HCT116 (cell line): ENCODE results near the gene ACAP3. TPM values are rescaled to one million over a fixed set of nuclear protein-coding genes. Genes with fewer than 3 reads are reported as not detected.

ENCODE experiments used
- ATAC-seq: fragments of 200-7000 bp; cut with Tn5 transposase; 2 replicates; pipeline ENCODE4 v1.9.1; 2020; ENCODE audit warnings: mild to moderate bottlenecking, moderate library complexity
- BruUV-seq: library from RNA; stranded (reverse); fragments of 400-500 nt; replicated peaks from 2 replicates; lab custom pipeline; 2021; lab: Mats Ljungman, UMichigan
- CTCF ChIA-PET: fragments of 300-600 bp; sonication (Branson Sonifier 250); formaldehyde crosslinking; loops from one replicate; lab custom pipeline; 2021; ENCODE audit warnings: antibody characterized with exemption; lab: Charles Lee
- POLR2A ChIA-PET: fragments of 300-600, 350-600 bp; sonication (Branson Sonifier 250); formaldehyde crosslinking; loops from one replicate; lab custom pipeline; 2021; ENCODE audit warnings: antibody characterized with exemption; lab: Charles Lee
- RAD21 ChIA-PET, 2 experiments: fragments of 300-600 bp; sonication (Branson Sonifier 250); formaldehyde crosslinking; loops; one replicate each; lab custom pipeline; 2023; ENCODE audit warnings: low total read pairs in 2 of 2; ENCODE audit not compliant: uncharacterized antibody in 2 of 2, unreplicated experiment in 2 of 2, low non-redundant PET in 1 of 2; lab: Charles Lee
- DNase-seq: peaks from one replicate; pipeline ENCODE4 v3.0.0-alpha.2; 2010; ENCODE audit warnings: low read depth, low spot score
- H2AFZ ChIP-seq: fragments of 200-600 bp; shearing (Covaris generic), sonication (generic); 2 replicates; pipeline ENCODE4 v1.6.1; 2017; ENCODE audit warnings: low read depth, mixed run types, mixed read lengths, antibody characterized with exemption, low read length; ENCODE audit not compliant: poor library complexity, severe bottlenecking
- H3K27ac ChIP-seq: 2 replicates; pipeline ENCODE4 v1.5.1; 2012; ENCODE audit warnings: low read depth, low read length
- H3K27me3 ChIP-seq: fragments of 200-600 bp; sonication (generic); 2 replicates; pipeline ENCODE4 v1.6.1; 2016; ENCODE audit warnings: mixed run types, low read length, mixed read lengths; ENCODE audit not compliant: insufficient read depth
- H3K36me3 ChIP-seq, 2 experiments: fragments of 200-500 bp in 1 of 2; fragments of 200-600 bp in 1 of 2; sonication (Bioruptor generic) in 1 of 2; sonication (generic) in 1 of 2; 2 replicates each; pipeline versions ENCODE4 v1.5.1 to v1.6.1; 2014 to 2016; ENCODE audit warnings: low read length in 2 of 2, inconsistent platforms in 1 of 2, mixed read lengths in 1 of 2, mixed run types in 1 of 2; ENCODE audit not compliant: insufficient read depth in 2 of 2, control insufficient read depth in 1 of 2
- H3K4me1 ChIP-seq, 2 experiments: fragments of 200-600 bp in 1 of 2; sonication (generic) in 1 of 2; 2 replicates each; pipeline versions ENCODE4 v1.5.1 to v1.6.1; 2012 to 2017; ENCODE audit warnings: low read length in 2 of 2, inconsistent platforms in 1 of 2, mild to moderate bottlenecking in 1 of 2, mixed read lengths in 1 of 2, mixed run types in 1 of 2, moderate library complexity in 1 of 2; ENCODE audit not compliant: insufficient read depth in 2 of 2, control insufficient read depth in 1 of 2
- H3K4me2 ChIP-seq: fragments of 200-600 bp; sonication (generic); 2 replicates; pipeline ENCODE4 v1.6.1; 2017; ENCODE audit warnings: mixed run types, low read length, mixed read lengths
- H3K4me3 ChIP-seq, 2 experiments: fragments of 200-600 bp in 1 of 2; sonication (generic) in 1 of 2; replicated peaks in 1 of 2; 2 replicates each; pipeline ENCODE4 v1.5.1; 2011 to 2016; ENCODE audit warnings: low read length in 2 of 2, control low read depth in 1 of 2, low read depth in 1 of 2, mild to moderate bottlenecking in 1 of 2, mixed read lengths in 1 of 2, mixed run types in 1 of 2
- H3K79me2 ChIP-seq: fragments of 200-600 bp; sonication (generic); 2 replicates; pipeline ENCODE4 v1.6.1; 2017; ENCODE audit warnings: mild to moderate bottlenecking, mixed run types, low read length, moderate library complexity, mixed read lengths; ENCODE audit not compliant: insufficient read depth
- H3K9ac ChIP-seq: fragments of 200-600 bp; sonication (generic); 2 replicates; pipeline ENCODE4 v1.6.1; 2016; ENCODE audit warnings: low read length, mixed read lengths
- H3K9me2 ChIP-seq: fragments of 200-600 bp; sonication (generic), shearing (Covaris generic); 2 replicates; pipeline ENCODE4 v1.6.1; 2017; ENCODE audit warnings: mixed run types, mild to moderate bottlenecking, moderate library complexity; ENCODE audit not compliant: insufficient read depth
- H3K9me3 ChIP-seq, 2 experiments: fragments of 200-500 bp in 1 of 2; fragments of 200-600 bp in 1 of 2; sonication (Bioruptor generic) in 1 of 2; sonication (generic) in 1 of 2; 2 replicates each; pipeline ENCODE4 v1.6.1; 2014 to 2017; ENCODE audit warnings: low read length in 2 of 2, mixed read lengths in 2 of 2, inconsistent platforms in 1 of 2, low read depth in 1 of 2, mild to moderate bottlenecking in 1 of 2, mixed run types in 1 of 2, moderate library complexity in 1 of 2; ENCODE audit not compliant: control insufficient read depth in 1 of 2, insufficient read depth in 1 of 2
- H4K20me1 ChIP-seq: fragments of 200-600 bp; sonication (generic), shearing (Covaris generic); 2 replicates; pipeline ENCODE4 v1.6.1; 2017; ENCODE audit warnings: mixed run types, mild to moderate bottlenecking, moderate library complexity; ENCODE audit not compliant: insufficient read depth
- CBX3 ChIP-seq: IDR thresholded peaks from 2 replicates; pipeline ENCODE4 v1.6.1; 2012; ENCODE audit warnings: low read depth
- ELF1 ChIP-seq: IDR thresholded peaks from 2 replicates; pipeline ENCODE4 v1.6.1; 2012; ENCODE audit warnings: low read depth, borderline replicate concordance
- FOSL1 ChIP-seq: IDR thresholded peaks from 2 replicates; pipeline ENCODE4 v1.6.1; 2012; ENCODE audit warnings: low read depth
- JUND ChIP-seq: IDR thresholded peaks from 2 replicates; pipeline ENCODE4 v1.6.1; 2012
- POLR2AphosphoS5 ChIP-seq: IDR thresholded peaks from 2 replicates; pipeline ENCODE4 v1.6.1; 2011; ENCODE audit warnings: mild to moderate bottlenecking, low read depth, low read length, moderate library complexity
- RAD21 ChIP-seq: IDR thresholded peaks from 2 replicates; pipeline ENCODE4 v1.6.1; 2012; ENCODE audit warnings: low read depth, mild to moderate bottlenecking
- ZFX ChIP-seq: fragments of 450-650 bp; IDR thresholded peaks from 2 replicates; pipeline ENCODE4 v1.6.1; 2017
- ZNF274 ChIP-seq: fragments of 200-500 bp; sonication (Bioruptor generic); IDR thresholded peaks from 2 replicates; pipeline ENCODE4 v1.6.1; 2014; ENCODE audit warnings: mild to moderate bottlenecking, low read depth, low read length, inconsistent platforms
- intact Hi-C: fragments of 100-400 bp; cut with micrococcal nuclease; formaldehyde crosslinking; loops from 2 replicates; pipeline ENCODE4 v1.10.0; 2022
- total RNA-seq: library from RNA; stranded (reverse); gene quantifications from one replicate; pipeline ENCODE4 v1.2.1, GENCODE V29; 2021; ENCODE audit not compliant: unreplicated experiment
- TF ChIP-seq, protein P1 (sequence below): IDR thresholded peaks from 2 replicates; pipeline ENCODE4 v1.6.1; 2012; ENCODE audit warnings: low read depth

ACAP3 gene
- total RNA-seq, 1 experiment from 2014 or later, result 38.8 TPM

DNA sequence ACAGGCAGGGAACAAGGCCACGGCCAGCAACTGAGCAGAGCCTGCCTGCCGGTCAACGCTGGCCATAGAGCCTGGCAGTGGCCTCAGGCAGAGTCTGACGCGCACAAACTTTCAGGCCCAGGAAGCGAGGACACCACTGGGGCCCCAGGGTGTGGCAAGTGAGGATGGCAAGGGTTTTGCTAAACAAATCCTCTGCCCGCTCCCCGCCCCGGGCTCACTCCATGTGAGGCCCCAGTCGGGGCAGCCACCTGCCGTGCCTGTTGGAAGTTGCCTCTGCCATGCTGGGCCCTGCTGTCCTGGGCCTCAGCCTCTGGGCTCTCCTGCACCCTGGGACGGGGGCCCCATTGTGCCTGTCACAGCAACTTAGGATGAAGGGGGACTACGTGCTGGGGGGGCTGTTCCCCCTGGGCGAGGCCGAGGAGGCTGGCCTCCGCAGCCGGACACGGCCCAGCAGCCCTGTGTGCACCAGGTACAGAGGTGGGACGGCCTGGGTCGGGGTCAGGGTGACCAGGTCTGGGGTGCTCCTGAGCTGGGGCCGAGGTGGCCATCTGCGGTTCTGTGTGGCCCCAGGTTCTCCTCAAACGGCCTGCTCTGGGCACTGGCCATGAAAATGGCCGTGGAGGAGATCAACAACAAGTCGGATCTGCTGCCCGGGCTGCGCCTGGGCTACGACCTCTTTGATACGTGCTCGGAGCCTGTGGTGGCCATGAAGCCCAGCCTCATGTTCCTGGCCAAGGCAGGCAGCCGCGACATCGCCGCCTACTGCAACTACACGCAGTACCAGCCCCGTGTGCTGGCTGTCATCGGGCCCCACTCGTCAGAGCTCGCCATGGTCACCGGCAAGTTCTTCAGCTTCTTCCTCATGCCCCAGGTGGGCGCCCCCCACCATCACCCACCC lies 23.6 kb upstream of the ACAP3 start, which contains the start of gene TAS1R3:
Gene TAS1R3 (plus strand): TSS at position 213 of the 898 bp plus-strand sequence. CDS start 66 bp downstream, at position 279.
- no peak within 1 kb of the TSS for H3K4me3 ChIP-seq
- intact Hi-C loops, result no loop called here
- no peaks in the 10 kb centered on the region for H4K20me1 ChIP-seq
- H2AFZ ChIP-seq, result no peak within 1 kb of the TSS
- peaks cover 4% of the 10 kb centered on the region; the same call in 1 of the 2 replicates for H3K79me2 ChIP-seq
- CTCF ChIA-PET, result no interaction called here
- no peaks in the 10 kb centered on the region for H3K9me3 ChIP-seq
- BruUV-seq, result no TSS peak
- RAD21 ChIA-PET, result no interaction called here
- H3K9ac ChIP-seq, result no peak within 1 kb of the TSS
- POLR2A ChIA-PET, result interaction anchor here (0.6 kb wide), 1 partner anchor 416 kb away, joined by 6 read pairs; no protein-coding TSS in a partner anchor
- peaks cover 10 to 33% of the 10 kb centered on the region in 2 experiments; a peak in 3 of 4 replicates for H3K4me1 ChIP-seq
- DNase-seq (no peak), ATAC-seq (no peak)
- no peak for TF ChIP-seq JUND
- no peak for TF ChIP-seq CBX3
- 0 out of 2 replicates have a peak, but pooled peaks have one; percentile 10 for TF ChIP-seq POLR2AphosphoS5
- no peak for TF ChIP-seq ZFX
- no peak for TF ChIP-seq ZNF274
- no peak for TF ChIP-seq FOSL1
- TF ChIP-seq RAD21, result no peak
- TF ChIP-seq, protein P1, sequence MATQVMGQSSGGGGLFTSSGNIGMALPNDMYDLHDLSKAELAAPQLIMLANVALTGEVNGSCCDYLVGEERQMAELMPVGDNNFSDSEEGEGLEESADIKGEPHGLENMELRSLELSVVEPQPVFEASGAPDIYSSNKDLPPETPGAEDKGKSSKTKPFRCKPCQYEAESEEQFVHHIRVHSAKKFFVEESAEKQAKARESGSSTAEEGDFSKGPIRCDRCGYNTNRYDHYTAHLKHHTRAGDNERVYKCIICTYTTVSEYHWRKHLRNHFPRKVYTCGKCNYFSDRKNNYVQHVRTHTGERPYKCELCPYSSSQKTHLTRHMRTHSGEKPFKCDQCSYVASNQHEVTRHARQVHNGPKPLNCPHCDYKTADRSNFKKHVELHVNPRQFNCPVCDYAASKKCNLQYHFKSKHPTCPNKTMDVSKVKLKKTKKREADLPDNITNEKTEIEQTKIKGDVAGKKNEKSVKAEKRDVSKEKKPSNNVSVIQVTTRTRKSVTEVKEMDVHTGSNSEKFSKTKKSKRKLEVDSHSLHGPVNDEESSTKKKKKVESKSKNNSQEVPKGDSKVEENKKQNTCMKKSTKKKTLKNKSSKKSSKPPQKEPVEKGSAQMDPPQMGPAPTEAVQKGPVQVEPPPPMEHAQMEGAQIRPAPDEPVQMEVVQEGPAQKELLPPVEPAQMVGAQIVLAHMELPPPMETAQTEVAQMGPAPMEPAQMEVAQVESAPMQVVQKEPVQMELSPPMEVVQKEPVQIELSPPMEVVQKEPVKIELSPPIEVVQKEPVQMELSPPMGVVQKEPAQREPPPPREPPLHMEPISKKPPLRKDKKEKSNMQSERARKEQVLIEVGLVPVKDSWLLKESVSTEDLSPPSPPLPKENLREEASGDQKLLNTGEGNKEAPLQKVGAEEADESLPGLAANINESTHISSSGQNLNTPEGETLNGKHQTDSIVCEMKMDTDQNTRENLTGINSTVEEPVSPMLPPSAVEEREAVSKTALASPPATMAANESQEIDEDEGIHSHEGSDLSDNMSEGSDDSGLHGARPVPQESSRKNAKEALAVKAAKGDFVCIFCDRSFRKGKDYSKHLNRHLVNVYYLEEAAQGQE, result no peak
- TF ChIP-seq ELF1, result no peak
- peak within 1 kb of the TSS; percentile 30; the same call in 1 of the 2 replicates for H3K27ac ChIP-seq
- H3K9me2 ChIP-seq, result no peaks in the 10 kb centered on the region
- H3K4me2 ChIP-seq, result peak within 1 kb of the TSS; percentile 27
- H3K36me3 ChIP-seq, result no peaks in the 10 kb centered on the region; a peak in 1 of 4 replicates
- no peaks in the 10 kb centered on the region for H3K27me3 ChIP-seq
